GM23338 (cell line): ENCODE data around the gene TMEM53. TPM values are rescaled to one million over a fixed set of nuclear protein-coding genes. Genes with fewer than 3 reads are reported as not detected.

Experiments
- CREB1 ChIP-seq: fragments of 250-450 bp; sonication (Bioruptor Pico); IDR thresholded peaks from 2 replicates; pipeline ENCODE4 v1.5.0; 2020; ENCODE audit warnings: low read depth, mild to moderate bottlenecking, moderate library complexity
- EZH2phosphoT487 ChIP-seq: fragments of 200-600 bp; sonication (generic); IDR thresholded peaks from one replicate; pipeline ENCODE4 v1.8.1; 2018; ENCODE audit warnings: antibody characterized with exemption; ENCODE audit not compliant: unreplicated experiment
- JUNB ChIP-seq: IDR thresholded peaks from one replicate; pipeline ENCODE4 v1.6.1; 2016; ENCODE audit warnings: antibody characterized with exemption; ENCODE audit not compliant: unreplicated experiment
- STAT1 ChIP-seq: IDR thresholded peaks from one replicate; pipeline ENCODE4 v1.6.1; 2016; ENCODE audit warnings: antibody characterized with exemption; ENCODE audit not compliant: unreplicated experiment
- ZNF114 ChIP-seq: fragments of 250-450 bp; sonication (Bioruptor Pico); IDR thresholded peaks from 2 replicates; pipeline ENCODE4 v1.5.0; 2020; ENCODE audit warnings: mild to moderate bottlenecking, moderate library complexity
- ZNF331 ChIP-seq: fragments of 250-450 bp; sonication (Bioruptor Pico); IDR thresholded peaks from 2 replicates; pipeline ENCODE4 v1.5.0; 2020; ENCODE audit warnings: low read depth, mild to moderate bottlenecking, moderate library complexity
- polyA plus RNA-seq: library from polyadenylated mRNA; unstranded; fragments of >200 nt; fragmentation: Nextera tagmentation; extraction: Ambion mirVana; gene quantifications from 2 replicates; pipeline ENCODE4 v1.2.1, GENCODE V29; 2016
- total RNA-seq: library from RNA; depleted of rRNA; stranded (reverse); fragments of >200 nt; shearing (Covaris generic); gene quantifications from 2 replicates; pipeline ENCODE4 v1.2.3, GENCODE V29; 2014
- TF ChIP-seq, protein P1 (sequence below): fragments of 250-450 bp; sonication (Bioruptor Pico); IDR thresholded peaks from 2 replicates; pipeline ENCODE4 v1.5.0; 2020; ENCODE audit warnings: mild to moderate bottlenecking, moderate library complexity
- TF ChIP-seq, protein P2 (sequence below): IDR thresholded peaks from one replicate; pipeline ENCODE4 v1.6.1; 2018; ENCODE audit warnings: antibody characterized with exemption; ENCODE audit not compliant: unreplicated experiment

Gene TMEM53
- total and polyA plus RNA-seq, 2 experiments from 2014 or later: 15.4 to 20.8 TPM

DNA sequence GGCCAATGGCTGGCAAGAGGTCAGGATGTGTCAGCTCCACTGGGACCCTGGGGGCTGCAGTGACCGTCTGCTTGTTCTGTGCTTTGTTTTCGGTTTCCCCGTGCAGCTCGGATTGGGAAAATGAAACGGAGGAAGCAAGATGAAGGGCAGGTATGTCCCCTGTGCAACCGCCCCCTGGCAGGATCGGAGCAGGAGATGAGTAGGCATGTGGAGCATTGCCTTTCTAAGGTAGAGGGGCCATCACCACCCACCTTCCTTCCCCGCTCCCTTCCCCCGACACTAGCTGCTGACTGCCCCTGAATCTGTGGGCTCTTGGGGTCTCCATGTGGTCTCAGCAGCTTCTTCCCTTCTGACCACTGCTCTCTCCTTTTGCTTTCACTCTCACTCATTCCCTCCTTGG is 38.8 kb downstream of the TMEM53 start (continued):
- TF ChIP-seq, protein P1, sequence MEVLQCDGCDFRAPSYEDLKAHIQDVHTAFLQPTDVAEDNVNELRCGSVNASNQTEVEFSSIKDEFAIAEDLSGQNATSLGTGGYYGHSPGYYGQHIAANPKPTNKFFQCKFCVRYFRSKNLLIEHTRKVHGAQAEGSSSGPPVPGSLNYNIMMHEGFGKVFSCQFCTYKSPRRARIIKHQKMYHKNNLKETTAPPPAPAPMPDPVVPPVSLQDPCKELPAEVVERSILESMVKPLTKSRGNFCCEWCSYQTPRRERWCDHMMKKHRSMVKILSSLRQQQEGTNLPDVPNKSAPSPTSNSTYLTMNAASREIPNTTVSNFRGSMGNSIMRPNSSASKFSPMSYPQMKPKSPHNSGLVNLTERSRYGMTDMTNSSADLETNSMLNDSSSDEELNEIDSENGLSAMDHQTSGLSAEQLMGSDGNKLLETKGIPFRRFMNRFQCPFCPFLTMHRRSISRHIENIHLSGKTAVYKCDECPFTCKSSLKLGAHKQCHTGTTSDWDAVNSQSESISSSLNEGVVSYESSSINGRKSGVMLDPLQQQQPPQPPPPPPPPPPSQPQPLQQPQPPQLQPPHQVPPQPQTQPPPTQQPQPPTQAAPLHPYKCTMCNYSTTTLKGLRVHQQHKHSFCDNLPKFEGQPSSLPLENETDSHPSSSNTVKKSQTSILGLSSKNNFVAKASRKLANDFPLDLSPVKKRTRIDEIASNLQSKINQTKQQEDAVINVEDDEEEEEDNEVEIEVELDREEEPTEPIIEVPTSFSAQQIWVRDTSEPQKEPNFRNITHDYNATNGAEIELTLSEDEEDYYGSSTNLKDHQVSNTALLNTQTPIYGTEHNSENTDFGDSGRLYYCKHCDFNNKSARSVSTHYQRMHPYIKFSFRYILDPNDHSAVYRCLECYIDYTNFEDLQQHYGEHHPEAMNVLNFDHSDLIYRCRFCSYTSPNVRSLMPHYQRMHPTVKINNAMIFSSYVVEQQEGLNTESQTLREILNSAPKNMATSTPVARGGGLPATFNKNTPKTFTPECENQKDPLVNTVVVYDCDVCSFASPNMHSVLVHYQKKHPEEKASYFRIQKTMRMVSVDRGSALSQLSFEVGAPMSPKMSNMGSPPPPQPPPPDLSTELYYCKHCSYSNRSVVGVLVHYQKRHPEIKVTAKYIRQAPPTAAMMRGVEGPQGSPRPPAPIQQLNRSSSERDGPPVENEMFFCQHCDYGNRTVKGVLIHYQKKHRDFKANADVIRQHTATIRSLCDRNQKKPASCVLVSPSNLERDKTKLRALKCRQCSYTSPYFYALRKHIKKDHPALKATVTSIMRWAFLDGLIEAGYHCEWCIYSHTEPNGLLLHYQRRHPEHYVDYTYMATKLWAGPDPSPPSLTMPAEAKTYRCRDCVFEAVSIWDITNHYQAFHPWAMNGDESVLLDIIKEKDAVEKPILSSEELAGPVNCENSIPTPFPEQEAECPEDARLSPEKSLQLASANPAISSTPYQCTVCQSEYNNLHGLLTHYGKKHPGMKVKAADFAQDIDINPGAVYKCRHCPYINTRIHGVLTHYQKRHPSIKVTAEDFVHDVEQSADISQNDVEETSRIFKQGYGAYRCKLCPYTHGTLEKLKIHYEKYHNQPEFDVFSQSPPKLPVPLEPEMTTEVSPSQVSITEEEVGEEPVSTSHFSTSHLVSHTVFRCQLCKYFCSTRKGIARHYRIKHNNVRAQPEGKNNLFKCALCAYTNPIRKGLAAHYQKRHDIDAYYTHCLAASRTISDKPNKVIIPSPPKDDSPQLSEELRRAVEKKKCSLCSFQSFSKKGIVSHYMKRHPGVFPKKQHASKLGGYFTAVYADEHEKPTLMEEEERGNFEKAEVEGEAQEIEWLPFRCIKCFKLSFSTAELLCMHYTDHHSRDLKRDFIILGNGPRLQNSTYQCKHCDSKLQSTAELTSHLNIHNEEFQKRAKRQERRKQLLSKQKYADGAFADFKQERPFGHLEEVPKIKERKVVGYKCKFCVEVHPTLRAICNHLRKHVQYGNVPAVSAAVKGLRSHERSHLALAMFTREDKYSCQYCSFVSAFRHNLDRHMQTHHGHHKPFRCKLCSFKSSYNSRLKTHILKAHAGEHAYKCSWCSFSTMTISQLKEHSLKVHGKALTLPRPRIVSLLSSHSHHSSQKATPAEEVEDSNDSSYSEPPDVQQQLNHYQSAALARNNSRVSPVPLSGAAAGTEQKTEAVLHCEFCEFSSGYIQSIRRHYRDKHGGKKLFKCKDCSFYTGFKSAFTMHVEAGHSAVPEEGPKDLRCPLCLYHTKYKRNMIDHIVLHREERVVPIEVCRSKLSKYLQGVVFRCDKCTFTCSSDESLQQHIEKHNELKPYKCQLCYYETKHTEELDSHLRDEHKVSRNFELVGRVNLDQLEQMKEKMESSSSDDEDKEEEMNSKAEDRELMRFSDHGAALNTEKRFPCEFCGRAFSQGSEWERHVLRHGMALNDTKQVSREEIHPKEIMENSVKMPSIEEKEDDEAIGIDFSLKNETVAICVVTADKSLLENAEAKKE (CRISPR knock-in tag): no peak
- no peak for TF ChIP-seq JUNB
- no peak for TF ChIP-seq ZNF331 (CRISPR knock-in tag)
- TF ChIP-seq, protein P2, sequence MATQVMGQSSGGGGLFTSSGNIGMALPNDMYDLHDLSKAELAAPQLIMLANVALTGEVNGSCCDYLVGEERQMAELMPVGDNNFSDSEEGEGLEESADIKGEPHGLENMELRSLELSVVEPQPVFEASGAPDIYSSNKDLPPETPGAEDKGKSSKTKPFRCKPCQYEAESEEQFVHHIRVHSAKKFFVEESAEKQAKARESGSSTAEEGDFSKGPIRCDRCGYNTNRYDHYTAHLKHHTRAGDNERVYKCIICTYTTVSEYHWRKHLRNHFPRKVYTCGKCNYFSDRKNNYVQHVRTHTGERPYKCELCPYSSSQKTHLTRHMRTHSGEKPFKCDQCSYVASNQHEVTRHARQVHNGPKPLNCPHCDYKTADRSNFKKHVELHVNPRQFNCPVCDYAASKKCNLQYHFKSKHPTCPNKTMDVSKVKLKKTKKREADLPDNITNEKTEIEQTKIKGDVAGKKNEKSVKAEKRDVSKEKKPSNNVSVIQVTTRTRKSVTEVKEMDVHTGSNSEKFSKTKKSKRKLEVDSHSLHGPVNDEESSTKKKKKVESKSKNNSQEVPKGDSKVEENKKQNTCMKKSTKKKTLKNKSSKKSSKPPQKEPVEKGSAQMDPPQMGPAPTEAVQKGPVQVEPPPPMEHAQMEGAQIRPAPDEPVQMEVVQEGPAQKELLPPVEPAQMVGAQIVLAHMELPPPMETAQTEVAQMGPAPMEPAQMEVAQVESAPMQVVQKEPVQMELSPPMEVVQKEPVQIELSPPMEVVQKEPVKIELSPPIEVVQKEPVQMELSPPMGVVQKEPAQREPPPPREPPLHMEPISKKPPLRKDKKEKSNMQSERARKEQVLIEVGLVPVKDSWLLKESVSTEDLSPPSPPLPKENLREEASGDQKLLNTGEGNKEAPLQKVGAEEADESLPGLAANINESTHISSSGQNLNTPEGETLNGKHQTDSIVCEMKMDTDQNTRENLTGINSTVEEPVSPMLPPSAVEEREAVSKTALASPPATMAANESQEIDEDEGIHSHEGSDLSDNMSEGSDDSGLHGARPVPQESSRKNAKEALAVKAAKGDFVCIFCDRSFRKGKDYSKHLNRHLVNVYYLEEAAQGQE: no peak
- TF ChIP-seq CREB1: no peak
- TF ChIP-seq EZH2phosphoT487: no peak
- no peak for TF ChIP-seq ZNF114 (CRISPR knock-in tag)
- no peak for TF ChIP-seq STAT1
